ENCODE results near the gene ACER3.
"Not testable (repeated sequence)": the region's sequence is repeated elsewhere in the genome, so short reads cannot be mapped to it uniquely, and the experiment has no call there.

ACER3 gene

DNA sequence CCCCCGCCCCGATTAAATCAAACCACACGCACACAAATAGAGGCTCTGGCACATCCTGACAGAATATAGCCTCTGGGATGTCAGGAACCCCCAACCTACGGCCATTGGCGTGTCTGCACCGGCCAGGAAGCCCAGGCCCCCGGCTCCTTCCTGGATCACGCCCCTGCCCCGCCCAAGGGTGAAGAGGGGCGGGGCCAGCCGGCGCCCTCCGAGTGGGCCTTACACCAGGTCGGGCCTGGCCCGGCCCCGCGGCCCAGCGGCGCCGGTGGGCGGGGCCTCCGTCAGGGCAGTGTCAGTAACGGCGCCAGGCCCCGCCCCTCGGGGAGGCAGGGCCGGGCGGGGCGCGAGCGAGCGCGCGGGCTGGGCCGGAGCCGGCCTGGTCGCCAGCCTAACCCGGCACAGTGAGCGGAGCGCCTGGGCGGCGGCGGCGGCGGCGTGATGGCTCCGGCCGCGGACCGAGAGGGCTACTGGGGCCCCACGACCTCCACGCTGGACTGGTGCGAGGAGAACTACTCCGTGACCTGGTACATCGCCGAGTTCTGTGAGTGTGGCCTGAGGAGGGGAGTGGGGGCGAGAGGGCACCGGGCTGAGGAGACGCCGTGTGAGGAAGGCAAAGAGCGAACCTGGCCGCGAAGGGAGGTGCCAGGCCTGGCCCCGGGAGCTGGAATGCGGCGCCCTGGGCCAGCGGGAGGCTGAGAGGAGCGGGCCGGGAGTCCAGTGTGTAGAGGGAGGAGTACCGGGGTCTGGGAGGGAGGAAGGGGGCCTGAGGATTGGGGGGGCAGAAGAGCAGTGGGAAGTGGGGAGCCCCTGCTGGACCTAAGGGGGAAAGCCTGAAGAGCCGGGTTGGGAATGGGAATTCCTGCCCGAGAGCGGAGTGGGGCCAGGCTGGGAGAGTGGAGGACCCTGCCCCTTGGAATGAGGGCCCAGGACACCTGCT is at the start of gene ACER3:
Gene ACER3, plus strand, starts transcription at position 380 of the 937 bp plus-strand sequence. Its CDS starts 59 bp downstream, at position 439.
- H3K36me3 ChIP-seq = peaks cover 0 to 8% (median 0%) of the 10 kb centered on the region in 11 experiments; a peak in 3 of 22 replicates
- TF ChIP-seq Cebpa-rat (IDR thresholded peaks at IDR 0.05) = no peak
- peak within 1 kb of the TSS; percentile 76 to 95 (median 89) for H3K4me3 ChIP-seq
- peaks cover 0 to 15% (median 0%) of the 10 kb centered on the region in 11 experiments; a peak in 5 of 22 replicates for H4K20me1 ChIP-seq
- H3K9ac ChIP-seq = peak within 1 kb of the TSS; percentile 88 to 97 (median 95)
- peak within 1 kb of the TSS; percentile 87 to 99 (median 96) for H3K4me2 ChIP-seq
- H3K4me1 ChIP-seq = peaks cover 32 to 77% (median 63%) of the 10 kb centered on the region in 10 experiments
- H3K9me3 ChIP-seq (replicated peaks in 1 of 11) = no peaks in the 10 kb centered on the region
- peak within 1 kb of the TSS; percentile 82 to 93 (median 89) for H3K27ac ChIP-seq
- H3K27me3 ChIP-seq = no peaks in the 10 kb centered on the region

DNA sequence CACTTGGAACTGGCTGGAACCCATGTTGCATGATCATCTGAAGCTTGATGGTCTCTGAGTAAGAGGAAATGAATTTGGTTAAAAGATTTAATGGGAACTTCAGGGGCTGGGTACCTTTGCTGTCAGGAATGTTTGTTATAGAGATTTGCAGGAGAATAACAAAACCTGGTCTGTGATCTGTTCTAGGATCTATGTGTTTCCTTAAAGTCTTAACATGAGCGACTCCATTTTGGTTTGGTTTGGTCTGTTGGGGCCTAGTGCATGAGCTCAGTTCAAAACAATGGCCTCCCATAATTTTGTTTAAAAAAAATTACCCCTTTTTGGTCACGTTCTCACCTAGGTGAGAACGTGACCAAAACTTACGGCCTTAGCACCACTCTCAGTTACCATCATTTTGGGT is 49.5 kb upstream of the ACER3 start:
- no peak overlapping the region for H3K4me2 ChIP-seq
- H3K36me3 ChIP-seq = peaks cover 0 to 6% (median 0%) of the 10 kb centered on the region in 11 experiments; a peak in 1 of 22 replicates
- peaks cover 25 to 41% (median 32%) of the 10 kb centered on the region in 11 experiments for H3K9me3 ChIP-seq (replicated peaks in 1 of 11)
- H3K27ac ChIP-seq = no peak overlapping the region
- no peak for TF ChIP-seq Cebpa-rat (IDR thresholded peaks at IDR 0.05)
- H3K9ac ChIP-seq = no peak overlapping the region
- H3K4me3 ChIP-seq = no peak overlapping the region
- no peaks in the 10 kb centered on the region for H4K20me1 ChIP-seq
- no peaks in the 10 kb centered on the region for H3K27me3 ChIP-seq
- H3K4me1 ChIP-seq = peaks cover 0 to 8% (median 0%) of the 10 kb centered on the region in 10 experiments; a peak in 2 of 20 replicates

DNA sequence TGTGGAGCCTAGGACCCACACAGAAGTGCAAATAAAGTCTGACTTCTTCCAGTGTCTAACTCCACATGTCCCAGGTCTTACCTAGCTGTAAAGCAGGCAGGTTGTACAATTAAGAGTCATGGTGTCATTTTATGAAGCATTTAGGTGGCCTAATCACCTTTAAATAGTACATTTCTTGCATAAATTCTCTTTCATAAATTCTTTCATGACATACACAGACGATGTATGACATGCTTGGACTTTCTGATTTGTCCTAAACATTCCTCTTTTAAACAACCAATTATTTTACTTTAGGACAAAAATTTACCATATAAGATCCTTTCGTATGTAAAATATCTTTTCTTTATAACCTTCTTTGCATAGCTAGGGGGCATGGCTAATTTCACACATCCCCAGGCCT is 46.3 kb upstream of the ACER3 start:
- Histone ChIP-seq H3K9ac (no peak overlapping the region), H3K4me2 (no peak overlapping the region), H3K4me1 (peaks cover 0 to 12% (median 0%) of the 10 kb centered on the region in 10 experiments; a peak in 1 of 20 replicates), H3K9me3 (replicated peaks in 1 of 11) (peaks cover 47 to 66% (median 54%) of the 10 kb centered on the region in 11 experiments), H3K36me3 (peaks cover 0 to 6% (median 0%) of the 10 kb centered on the region in 11 experiments; a peak in 1 of 22 replicates), H3K27me3 (no peaks in the 10 kb centered on the region), H4K20me1 (no peaks in the 10 kb centered on the region), H3K4me3 (no peak overlapping the region), H3K27ac (no peak overlapping the region)
- no peak for TF ChIP-seq Cebpa-rat (IDR thresholded peaks at IDR 0.05)

DNA sequence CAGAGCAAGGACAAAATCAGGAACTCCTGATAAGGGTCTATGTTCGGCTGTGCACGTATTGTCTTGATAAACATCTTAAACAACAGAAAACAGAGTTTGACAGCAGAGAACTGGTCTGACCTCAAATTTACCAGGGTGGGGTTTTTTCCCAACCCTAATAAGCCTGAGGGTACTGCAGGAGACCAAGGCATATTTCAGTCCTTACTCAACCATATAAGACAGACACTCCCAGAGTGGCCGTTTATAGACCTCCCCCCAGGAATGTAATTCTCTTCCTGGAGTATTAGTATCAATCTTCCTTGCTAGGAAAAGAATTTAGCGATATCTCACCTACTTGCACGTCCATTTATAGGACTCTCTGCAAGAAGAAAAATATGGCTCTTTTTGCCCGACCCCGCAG is 45.0 kb upstream of the ACER3 start:
- not testable (repeated sequence) for H3K4me2 ChIP-seq, H3K9ac ChIP-seq, H3K27me3 ChIP-seq, H3K27ac ChIP-seq, H3K4me3 ChIP-seq, H4K20me1 ChIP-seq, H3K4me1 ChIP-seq, H3K36me3 ChIP-seq
- H3K9me3 ChIP-seq (replicated peaks in 1 of 11) = peaks cover 59 to 77% (median 66%) of the 10 kb centered on the region in 11 experiments

DNA sequence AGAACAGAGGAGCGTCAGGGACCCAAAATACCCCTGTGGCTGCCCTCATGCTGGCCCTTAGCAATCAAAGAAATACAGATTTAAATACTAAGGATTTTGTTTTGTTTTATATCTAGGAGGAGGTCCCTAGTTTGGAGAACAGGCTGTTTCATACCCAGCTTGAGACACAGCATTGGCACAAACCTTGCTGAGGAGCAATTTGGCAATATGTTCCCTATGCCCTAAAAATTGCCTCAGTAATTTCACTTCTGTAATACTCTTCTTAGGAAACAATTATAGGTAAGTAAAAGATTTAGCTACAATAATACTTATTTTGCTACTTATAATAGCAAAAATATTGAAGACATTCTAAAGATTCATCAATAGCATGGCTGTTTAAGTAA is 40.5 kb upstream of the ACER3 start:
- TF ChIP-seq Cebpa-rat (IDR thresholded peaks at IDR 0.05) = no peak
- no peak overlapping the region for H3K27ac ChIP-seq
- peaks cover 0 to 25% (median 17%) of the 10 kb centered on the region in 10 experiments; a peak in 16 of 20 replicates for H3K4me1 ChIP-seq
- H3K9me3 ChIP-seq (replicated peaks in 1 of 11) = peaks cover 45 to 62% (median 52%) of the 10 kb centered on the region in 11 experiments
- H4K20me1 ChIP-seq = no peaks in the 10 kb centered on the region
- no peak overlapping the region for H3K4me2 ChIP-seq
- H3K36me3 ChIP-seq = no peaks in the 10 kb centered on the region
- H3K27me3 ChIP-seq = no peaks in the 10 kb centered on the region
- no peak overlapping the region for H3K9ac ChIP-seq
- no peak overlapping the region for H3K4me3 ChIP-seq

DNA sequence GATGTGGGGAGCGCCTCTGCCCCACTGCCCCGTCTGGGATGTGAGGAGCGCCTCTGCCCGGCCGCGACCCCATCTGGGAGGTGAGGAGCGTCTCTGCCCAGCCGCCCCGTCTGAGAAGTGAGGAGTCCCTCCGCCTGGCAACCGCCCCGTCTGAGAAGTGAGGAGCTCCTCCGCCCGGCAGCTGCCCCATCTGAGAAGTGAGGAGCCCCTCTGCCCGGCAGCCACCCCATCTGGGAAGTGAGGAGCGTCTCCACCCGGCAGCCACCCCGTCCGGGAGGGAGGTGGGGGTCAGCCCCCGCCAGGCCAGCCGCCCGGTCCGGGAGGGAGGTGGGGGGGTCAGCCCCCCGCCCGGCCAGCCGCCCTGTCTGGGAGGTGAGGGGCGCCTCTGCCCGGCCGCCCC is 39.3 kb upstream of the ACER3 start:
- H4K20me1 ChIP-seq, H3K36me3 ChIP-seq, H3K4me3 ChIP-seq, H3K27me3 ChIP-seq, H3K4me2 ChIP-seq, H3K27ac ChIP-seq, H3K9ac ChIP-seq: not testable (repeated sequence)
- Histone ChIP-seq H3K9me3 (replicated peaks in 1 of 11) (peaks cover 33 to 49% (median 40%) of the 10 kb centered on the region in 11 experiments), H3K4me1 (peaks cover 0 to 36% (median 25%) of the 10 kb centered on the region in 10 experiments; a peak in 18 of 20 replicates)

DNA sequence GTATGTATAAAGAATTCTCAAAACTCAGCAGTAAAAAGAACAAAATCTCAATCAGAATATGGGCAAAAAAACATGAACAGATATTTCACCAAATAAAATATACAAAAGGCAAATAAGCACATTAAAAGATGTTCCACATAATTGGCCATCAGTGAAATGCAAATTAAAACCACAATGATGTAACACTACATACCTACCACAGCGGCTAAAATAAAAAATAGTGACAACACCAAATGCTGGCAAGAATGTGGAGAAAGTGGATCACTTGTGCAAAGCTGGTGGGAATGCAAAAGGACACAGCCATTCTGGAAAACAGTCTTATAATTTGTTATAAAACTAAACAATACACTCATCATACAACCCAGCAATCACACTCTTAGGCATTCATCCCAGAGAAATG is 38.3 kb upstream of the ACER3 start:
- no peak overlapping the region for H3K4me2 ChIP-seq
- no peaks in the 10 kb centered on the region for H4K20me1 ChIP-seq
- H3K4me3 ChIP-seq = no peak overlapping the region
- no peak overlapping the region for H3K9ac ChIP-seq
- H3K27me3 ChIP-seq = no peaks in the 10 kb centered on the region
- no peak for TF ChIP-seq Cebpa-rat (IDR thresholded peaks at IDR 0.05)
- peaks cover 23 to 39% (median 30%) of the 10 kb centered on the region in 11 experiments for H3K9me3 ChIP-seq (replicated peaks in 1 of 11)
- no peaks in the 10 kb centered on the region for H3K36me3 ChIP-seq
- H3K27ac ChIP-seq = no peak overlapping the region
- H3K4me1 ChIP-seq = peaks cover 0 to 32% (median 25%) of the 10 kb centered on the region in 10 experiments; a peak in 18 of 20 replicates

DNA sequence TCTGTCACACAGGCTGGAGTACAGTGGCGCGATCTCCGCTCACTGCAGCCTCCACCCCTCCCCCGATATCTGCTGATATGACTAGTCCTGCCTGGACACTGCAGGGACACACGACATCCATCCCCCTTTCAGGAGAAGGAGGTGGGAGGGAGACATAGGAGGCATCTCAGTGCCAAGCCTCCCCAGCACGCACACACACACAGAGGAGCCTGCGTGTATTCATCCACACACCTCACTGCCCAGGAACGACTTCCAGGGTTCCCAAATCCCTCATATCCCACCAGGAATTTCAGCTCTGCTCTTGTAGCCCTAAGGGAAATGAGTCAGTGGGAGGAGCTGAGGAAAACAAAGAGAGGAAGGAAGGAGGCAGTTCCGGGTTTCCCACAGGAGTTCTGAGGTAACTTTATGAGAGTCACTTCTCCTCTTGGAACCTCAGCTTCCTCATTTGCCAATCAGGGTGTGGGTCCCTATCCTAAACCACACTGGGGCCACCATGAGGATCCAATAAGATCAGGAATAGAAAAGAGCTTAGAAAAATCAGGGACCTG is 37.2 kb upstream of the ACER3 start:
- no peak for TF ChIP-seq Cebpa-rat (IDR thresholded peaks at IDR 0.05)
- Histone ChIP-seq H3K9me3 (replicated peaks in 1 of 11) (peaks cover 22 to 31% (median 26%) of the 10 kb centered on the region in 11 experiments), H3K36me3 (no peaks in the 10 kb centered on the region), H3K27ac (peak overlapping the region in 2 of 11 experiments; percentile 42 to 66; a peak in 2 of 22 replicates), H4K20me1 (no peaks in the 10 kb centered on the region), H3K4me3 (no peak overlapping the region), H3K27me3 (no peaks in the 10 kb centered on the region), H3K4me2 (peak overlapping the region in 7 of 11 experiments; percentile 44 to 78 (median 70); a peak in 13 of 22 replicates), H3K9ac (no peak overlapping the region), H3K4me1 (peaks cover 0 to 31% (median 25%) of the 10 kb centered on the region in 10 experiments; a peak in 18 of 20 replicates)
